Natural killer cell treated with Interleukin-12 subunit alpha and Interleukin-12 subunit beta and Interleukin-15 and Interleukin-18, amount 100 ng/mL, for 72 hours (primary cell): Measurements from ENCODE around the gene ATE1. TPM values are rescaled to one million over a fixed set of nuclear protein-coding genes. Genes with fewer than 3 reads are reported as not detected.

Experiments used
- total RNA-seq, 2 donors: library from RNA; stranded (reverse); gene quantifications; one replicate each; pipeline ENCODE4 v1.2.3, GENCODE V29; 2022

Gene ATE1
- total RNA-seq, 2 donors from 2014 or later: 27.7 to 32.6 TPM

Other genes with a start within 250 kb of the ATE1 start
- gene NSMCE4A, start 47.2 kb upstream of the ATE1 start, total RNA-seq: 10 to 100 TPM; 59.0 to 65.4 TPM
- gene TACC2, start 61.1 kb upstream of the ATE1 start, total RNA-seq: not detected